HepG2 (cell line): ENCODE measurements around the gene MARCHF4. TPM values are rescaled to one million over a fixed set of nuclear protein-coding genes. Genes with fewer than 3 reads are reported as not detected.

Source experiments
- CAMTA2 ChIP-seq: sonication (generic); formaldehyde crosslinking; IDR thresholded peaks from 2 replicates; pipeline ENCODE4 v1.4.0; 2020; ENCODE audit warnings: mild to moderate bottlenecking, missing genetic modification reagents, borderline replicate concordance
- CTCF ChIP-seq: sonication (generic); formaldehyde crosslinking; IDR thresholded peaks from 2 replicates; pipeline ENCODE4 v1.5.0; 2020; ENCODE audit warnings: mild to moderate bottlenecking, missing genetic modification reagents, moderate library complexity
- ETV6 ChIP-seq: sonication (generic); formaldehyde crosslinking; conservative IDR thresholded peaks from 2 replicates; pipeline ENCODE4 v1.4.0; 2020; ENCODE audit warnings: missing genetic modification reagents
- GLI4 ChIP-seq: sonication (generic); formaldehyde crosslinking; IDR thresholded peaks from 2 replicates; pipeline ENCODE4 v1.5.1; 2020; ENCODE audit warnings: missing genetic modification reagents, mild to moderate bottlenecking, moderate library complexity, borderline replicate concordance
- HHEX ChIP-seq: IDR thresholded peaks from 2 replicates; pipeline ENCODE4 v1.6.1; 2016; ENCODE audit warnings: control low read depth
- HNRNPUL1 ChIP-seq: fragments of 200-400 bp; formaldehyde crosslinking; IDR thresholded peaks from 2 replicates; pipeline ENCODE4 v1.6.1; 2017; ENCODE audit warnings: low read depth, mild to moderate bottlenecking, low read length, moderate library complexity
- KMT2A ChIP-seq: sonication (generic); formaldehyde crosslinking; IDR thresholded peaks from 2 replicates; pipeline ENCODE4 v1.4.0; 2020; ENCODE audit warnings: missing genetic modification reagents
- MZF1 ChIP-seq: sonication (generic); formaldehyde crosslinking; IDR thresholded peaks from 2 replicates; pipeline ENCODE4 v1.8.1; 2023; ENCODE audit warnings: mild to moderate bottlenecking, missing genetic modification reagents, borderline replicate concordance
- NBN ChIP-seq: fragments of 450-650 bp; conservative IDR thresholded peaks from 2 replicates; pipeline ENCODE4 v1.6.1; 2017
- NFYB ChIP-seq: sonication (generic); formaldehyde crosslinking; IDR thresholded peaks from 2 replicates; pipeline ENCODE4 v1.4.0; 2020; ENCODE audit warnings: missing genetic modification reagents
- PHF20 ChIP-seq: sonication (generic); formaldehyde crosslinking; IDR thresholded peaks from 2 replicates; pipeline ENCODE4 v1.5.0; 2020; ENCODE audit warnings: mild to moderate bottlenecking, missing genetic modification reagents
- RAD51 ChIP-seq: fragments of 450-650 bp; IDR thresholded peaks from 2 replicates; pipeline ENCODE4 v1.6.1; 2016; ENCODE audit warnings: borderline replicate concordance
- SIN3B ChIP-seq: fragments of 150-350 bp; IDR thresholded peaks from 2 replicates; pipeline ENCODE4 v1.6.1; 2014; ENCODE audit warnings: low read length
- SNAPC2 ChIP-seq: sonication (generic); formaldehyde crosslinking; IDR thresholded peaks from 2 replicates; pipeline ENCODE4 v1.8.1; 2022; ENCODE audit warnings: mild to moderate bottlenecking, missing genetic modification reagents
- SOX13 ChIP-seq, 3 experiments: fragments of 450-650 bp in 1 of 3; sonication (generic) in 1 of 3; formaldehyde crosslinking in 1 of 3; IDR thresholded peaks in 2 of 3; conservative IDR thresholded peaks in 1 of 3; 2 replicates each; pipeline versions ENCODE4 v1.5.0 to v1.6.1; 2016 to 2020; ENCODE audit warnings: antibody characterized with exemption in 1 of 3, mild to moderate bottlenecking in 1 of 3, missing compliant biosample characterization in 1 of 3, missing genetic modification reagents in 1 of 3, moderate library complexity in 1 of 3
- SOX6 ChIP-seq, 2 experiments: fragments of 450-650 bp in 1 of 2; sonication (generic) in 1 of 2; formaldehyde crosslinking in 1 of 2; IDR thresholded peaks; 2 replicates each; pipeline versions ENCODE4 v1.4.0 to v1.6.1; 2017 to 2020; ENCODE audit warnings: antibody characterized with exemption in 1 of 2, mild to moderate bottlenecking in 1 of 2, missing genetic modification reagents in 1 of 2
- TMF1 ChIP-seq: sonication (generic); formaldehyde crosslinking; IDR thresholded peaks from 2 replicates; pipeline ENCODE4 v1.8.1; 2022; ENCODE audit warnings: low read depth, missing genetic modification reagents
- ZNF143 ChIP-seq: sonication (generic); formaldehyde crosslinking; IDR thresholded peaks from 2 replicates; pipeline ENCODE4 v1.4.0; 2020; ENCODE audit warnings: missing genetic modification reagents
- ZNF446 ChIP-seq: sonication (generic); formaldehyde crosslinking; IDR thresholded peaks from 2 replicates; pipeline ENCODE4 v1.5.0; 2020; ENCODE audit warnings: mild to moderate bottlenecking, missing genetic modification reagents
- ZNF501 ChIP-seq: sonication (generic); formaldehyde crosslinking; IDR thresholded peaks from 2 replicates; pipeline ENCODE4 v1.5.1; 2020; ENCODE audit warnings: mild to moderate bottlenecking, moderate library complexity, missing genetic modification reagents
- polyA plus RNA-seq, 8 experiments: library from polyadenylated mRNA; depleted of rRNA in 3 of 8; stranded (reverse) in 7 of 8; unstranded in 1 of 8; fragments of >200 nt; fragmentation: Illumina TruSeq in 4 of 8; extraction: Trizol in 4 of 8; gene quantifications; 2 replicates each; pipeline versions ENCODE4 v1.2.1 to v1.2.3, GENCODE V29; 2011 to 2016; ENCODE audit warnings: low read depth in 4 of 8, missing spikeins in 1 of 8, mixed read lengths in 1 of 8; ENCODE audit not compliant: insufficient read depth in 1 of 8
- total RNA-seq, 5 experiments: library from RNA; depleted of rRNA; stranded (reverse); fragments of >200 nt; fragmentation: Illumina TruSeq; extraction: Trizol; gene quantifications; 2 replicates each; pipeline ENCODE4 v1.2.3, GENCODE V29; 2016; ENCODE audit warnings: low read depth in 1 of 5
- TF ChIP-seq, protein P1 (sequence below): sonication (generic); formaldehyde crosslinking; IDR thresholded peaks from 2 replicates; pipeline ENCODE4 v1.4.0; 2020; ENCODE audit warnings: low read depth, mild to moderate bottlenecking, missing genetic modification reagents
- TF ChIP-seq, protein P2 (sequence below): sonication (generic); formaldehyde crosslinking; IDR thresholded peaks from 2 replicates; pipeline ENCODE4 v1.9.0; 2021; ENCODE audit warnings: missing genetic modification reagents, borderline replicate concordance
- TF ChIP-seq, protein P3 (sequence below): sonication (generic); formaldehyde crosslinking; IDR thresholded peaks from 2 replicates; pipeline ENCODE4 v1.5.0; 2020; ENCODE audit warnings: missing genetic modification reagents

MARCHF4 gene
- total and polyA plus RNA-seq, 2 of the 13 experiments (the other 11 are each of a cell fraction or from before 2014, with no cell fraction given), result not detected

DNA sequence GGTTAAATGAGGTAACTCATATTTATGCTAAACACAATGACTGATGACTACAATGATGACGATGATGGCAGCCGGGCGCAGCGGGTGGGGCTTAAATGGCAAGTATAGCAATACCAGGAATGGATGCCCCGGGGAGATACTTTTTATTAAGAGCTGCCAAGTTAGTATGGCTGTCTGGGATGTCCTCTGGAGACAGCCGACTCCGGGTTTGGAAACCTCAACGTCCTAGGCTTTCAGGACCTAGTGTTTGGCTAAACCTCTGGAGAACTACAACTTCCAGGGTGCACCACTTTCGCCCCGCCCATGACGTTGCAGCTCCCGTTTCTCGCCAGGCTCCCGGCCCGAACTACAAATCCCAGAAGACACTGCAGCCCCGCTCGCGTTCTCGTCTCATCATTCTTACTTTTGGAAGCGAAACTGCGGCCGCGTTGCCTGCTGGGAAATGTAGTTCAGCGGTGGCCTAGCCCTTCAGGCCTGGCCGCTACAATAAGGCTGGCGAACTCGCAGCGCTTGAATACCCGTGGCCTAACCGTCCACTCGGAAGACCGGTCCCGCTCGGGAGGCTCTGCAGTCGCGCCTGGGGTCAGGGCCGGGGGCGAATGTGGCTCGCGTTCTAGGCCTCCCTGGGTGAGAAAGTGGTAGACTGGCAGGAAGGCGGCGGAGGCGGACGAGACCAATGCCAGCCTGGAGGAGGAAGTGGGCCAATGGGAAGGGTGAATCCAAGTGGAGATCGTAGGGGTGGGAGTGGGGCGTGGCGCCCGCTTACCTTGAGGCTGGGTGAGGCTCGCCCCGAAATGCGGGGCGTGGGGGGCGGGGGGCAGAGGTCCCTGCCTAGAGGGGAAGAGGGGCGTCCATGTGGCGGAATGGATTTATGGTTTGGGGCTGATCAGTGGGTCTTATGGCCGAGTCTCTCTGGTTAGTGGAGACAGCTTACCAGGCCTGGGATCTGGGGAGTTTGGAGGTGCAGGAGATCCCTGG lies 40.0 kb upstream of the MARCHF4 start, which contains the start of gene SMARCAL1 (continued):
- TF ChIP-seq, protein P1, sequence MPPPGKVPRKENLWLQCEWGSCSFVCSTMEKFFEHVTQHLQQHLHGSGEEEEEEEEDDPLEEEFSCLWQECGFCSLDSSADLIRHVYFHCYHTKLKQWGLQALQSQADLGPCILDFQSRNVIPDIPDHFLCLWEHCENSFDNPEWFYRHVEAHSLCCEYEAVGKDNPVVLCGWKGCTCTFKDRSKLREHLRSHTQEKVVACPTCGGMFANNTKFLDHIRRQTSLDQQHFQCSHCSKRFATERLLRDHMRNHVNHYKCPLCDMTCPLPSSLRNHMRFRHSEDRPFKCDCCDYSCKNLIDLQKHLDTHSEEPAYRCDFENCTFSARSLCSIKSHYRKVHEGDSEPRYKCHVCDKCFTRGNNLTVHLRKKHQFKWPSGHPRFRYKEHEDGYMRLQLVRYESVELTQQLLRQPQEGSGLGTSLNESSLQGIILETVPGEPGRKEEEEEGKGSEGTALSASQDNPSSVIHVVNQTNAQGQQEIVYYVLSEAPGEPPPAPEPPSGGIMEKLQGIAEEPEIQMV (CRISPR knock-in tag), result peak; percentile 79; the same call in 1 of the 2 replicates
- TF ChIP-seq SNAPC2 (peak; percentile 71), NBN (no peak), PHF20 (peak; percentile 80), SIN3B (no peak), HHEX (CRISPR knock-in tag) (peak; percentile 56; the same call in 1 of the 2 replicates), TMF1 (CRISPR knock-in tag) (peak; percentile 86; the same call in 1 of the 2 replicates), ZNF446 (CRISPR knock-in tag) (0 out of 2 replicates have a peak, but pooled peaks have one; percentile 8), CTCF (CRISPR knock-in tag) (peak; percentile 23; the same call in 1 of the 2 replicates), NFYB (peak; percentile 69), SOX13 (IDR thresholded peaks at IDR 0.05) (no peak), SOX13 (CRISPR knock-in tag; conservative IDR thresholded peaks at IDR 0.05 in 1 of 2, IDR thresholded peaks at IDR 0.05 in 1 of 2) (peak in 1 of 2 experiments; percentile 19; a peak in 1 of 4 replicates), MZF1 (no peak), ZNF501 (CRISPR knock-in tag) (peak; percentile 100), KMT2A (CRISPR knock-in tag) (0 out of 2 replicates have a peak, but pooled peaks have one; percentile 22), HNRNPUL1 (no peak), RAD51 (no peak), CAMTA2 (CRISPR knock-in tag) (peak; percentile 88; the same call in 1 of the 2 replicates), GLI4 (CRISPR knock-in tag) (0 out of 2 replicates have a peak, but pooled peaks have one; percentile 36), SOX6 (IDR thresholded peaks at IDR 0.05) (no peak), SOX6 (CRISPR knock-in tag; IDR thresholded peaks at IDR 0.05) (peak; percentile 85), ZNF143 (peak; percentile 99), ETV6 (CRISPR knock-in tag) (0 out of 2 replicates have a peak, but pooled peaks have one; percentile 64)
- TF ChIP-seq, protein P2, sequence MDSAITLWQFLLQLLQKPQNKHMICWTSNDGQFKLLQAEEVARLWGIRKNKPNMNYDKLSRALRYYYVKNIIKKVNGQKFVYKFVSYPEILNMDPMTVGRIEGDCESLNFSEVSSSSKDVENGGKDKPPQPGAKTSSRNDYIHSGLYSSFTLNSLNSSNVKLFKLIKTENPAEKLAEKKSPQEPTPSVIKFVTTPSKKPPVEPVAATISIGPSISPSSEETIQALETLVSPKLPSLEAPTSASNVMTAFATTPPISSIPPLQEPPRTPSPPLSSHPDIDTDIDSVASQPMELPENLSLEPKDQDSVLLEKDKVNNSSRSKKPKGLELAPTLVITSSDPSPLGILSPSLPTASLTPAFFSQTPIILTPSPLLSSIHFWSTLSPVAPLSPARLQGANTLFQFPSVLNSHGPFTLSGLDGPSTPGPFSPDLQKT (CRISPR knock-in tag), result no peak
- TF ChIP-seq, protein P3, sequence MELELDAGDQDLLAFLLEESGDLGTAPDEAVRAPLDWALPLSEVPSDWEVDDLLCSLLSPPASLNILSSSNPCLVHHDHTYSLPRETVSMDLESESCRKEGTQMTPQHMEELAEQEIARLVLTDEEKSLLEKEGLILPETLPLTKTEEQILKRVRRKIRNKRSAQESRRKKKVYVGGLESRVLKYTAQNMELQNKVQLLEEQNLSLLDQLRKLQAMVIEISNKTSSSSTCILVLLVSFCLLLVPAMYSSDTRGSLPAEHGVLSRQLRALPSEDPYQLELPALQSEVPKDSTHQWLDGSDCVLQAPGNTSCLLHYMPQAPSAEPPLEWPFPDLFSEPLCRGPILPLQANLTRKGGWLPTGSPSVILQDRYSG (CRISPR knock-in tag), result peak; percentile 89; the same call in 1 of the 2 replicates
